ENCODE results near the gene REEP5. TPM values are rescaled to one million over a fixed set of nuclear protein-coding genes. Genes with fewer than 3 reads are reported as not detected.

The REEP5 gene
- polyA plus RNA-seq, 3 donors = 83.6 to 200 (median 193) TPM

DNA sequence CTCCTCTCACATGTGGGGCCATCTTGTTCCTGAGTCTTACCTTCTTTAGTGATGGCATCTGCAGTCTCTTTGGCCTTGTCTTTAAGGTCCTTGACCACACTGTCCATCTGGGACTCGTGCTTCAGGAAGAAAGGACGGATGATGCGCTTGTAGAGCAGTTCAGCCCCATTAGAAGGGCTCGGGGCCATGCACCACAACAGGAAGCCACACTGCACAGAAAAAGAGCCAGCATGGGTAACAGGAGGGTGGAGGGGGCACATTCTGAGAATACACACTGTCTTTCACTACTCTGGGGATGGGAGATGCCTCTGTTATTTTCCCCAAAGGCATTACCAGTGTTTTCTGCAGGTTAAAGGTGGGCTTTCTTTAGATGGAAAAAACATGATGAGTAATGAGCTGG lies 35.1 kb downstream of the REEP5 start:
- intact Hi-C loops (cut with micrococcal nuclease) = no loop called here
- H3K4me3 Mint-ChIP-seq = no peak overlapping the region
- H3K9me3 Mint-ChIP-seq = no peaks in the 10 kb centered on the region
- H3K79me2 ChIP-seq (ENCODE audit: insufficient read depth, low read length) = peaks cover 54% of the 10 kb centered on the region
- no peaks in the 10 kb centered on the region for H3K27me3 ChIP-seq (ENCODE audit: control insufficient read depth in 2 of 2, insufficient read depth in 2 of 2, low read length in 2 of 2)
- peaks cover 19 to 50% of the 10 kb centered on the region in 2 donors for H3K36me3 Mint-ChIP-seq
- no peak overlapping the region for H3K9ac ChIP-seq (ENCODE audit: insufficient read depth, low read length, poor library complexity, severe bottlenecking)
- peaks cover 98% of the 10 kb centered on the region for H4K20me1 ChIP-seq (ENCODE audit: insufficient read depth, low read length)
- no peaks in the 10 kb centered on the region for H3K27me3 Mint-ChIP-seq (ENCODE audit: low read depth in 3 of 3)
- no peak for DNase-seq
- H3K4me3 ChIP-seq (replicated peaks in 1 of 3; ENCODE audit: low read depth in 2 of 3, low read length in 3 of 3) = no peak overlapping the region
- H3K9me3 ChIP-seq (replicated peaks in 1 of 2; ENCODE audit: control insufficient read depth in 1 of 2, insufficient read depth in 1 of 2, low read length in 2 of 2) = no peaks in the 10 kb centered on the region
- peak overlapping the region in 1 of 7 donors; percentile 70 for H3K27ac Mint-ChIP-seq
- no peak overlapping the region for H2AFZ ChIP-seq (ENCODE audit: insufficient read depth, low read depth, low read length, poor library complexity, severe bottlenecking)
- no CpG with 5 or more reads among the region's 4 CpGs for WGBS (ENCODE audit: insufficient coverage)
- TF ChIP-seq, protein P1, sequence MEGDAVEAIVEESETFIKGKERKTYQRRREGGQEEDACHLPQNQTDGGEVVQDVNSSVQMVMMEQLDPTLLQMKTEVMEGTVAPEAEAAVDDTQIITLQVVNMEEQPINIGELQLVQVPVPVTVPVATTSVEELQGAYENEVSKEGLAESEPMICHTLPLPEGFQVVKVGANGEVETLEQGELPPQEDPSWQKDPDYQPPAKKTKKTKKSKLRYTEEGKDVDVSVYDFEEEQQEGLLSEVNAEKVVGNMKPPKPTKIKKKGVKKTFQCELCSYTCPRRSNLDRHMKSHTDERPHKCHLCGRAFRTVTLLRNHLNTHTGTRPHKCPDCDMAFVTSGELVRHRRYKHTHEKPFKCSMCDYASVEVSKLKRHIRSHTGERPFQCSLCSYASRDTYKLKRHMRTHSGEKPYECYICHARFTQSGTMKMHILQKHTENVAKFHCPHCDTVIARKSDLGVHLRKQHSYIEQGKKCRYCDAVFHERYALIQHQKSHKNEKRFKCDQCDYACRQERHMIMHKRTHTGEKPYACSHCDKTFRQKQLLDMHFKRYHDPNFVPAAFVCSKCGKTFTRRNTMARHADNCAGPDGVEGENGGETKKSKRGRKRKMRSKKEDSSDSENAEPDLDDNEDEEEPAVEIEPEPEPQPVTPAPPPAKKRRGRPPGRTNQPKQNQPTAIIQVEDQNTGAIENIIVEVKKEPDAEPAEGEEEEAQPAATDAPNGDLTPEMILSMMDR (IDR thresholded peaks at IDR 0.05) = no peak
- H3K27ac ChIP-seq (ENCODE audit: low read depth in 1 of 2, low read length in 2 of 2) = peak overlapping the region in 1 of 2 donors; percentile 50
- H3K36me3 ChIP-seq (replicated peaks in 1 of 2; ENCODE audit: control insufficient read depth in 1 of 2, insufficient read depth in 2 of 2, low read length in 2 of 2) = peaks cover 72 to 97% of the 10 kb centered on the region in 2 donors
- H3K4me2 ChIP-seq (replicated peaks; ENCODE audit: extremely low read depth, low read length, poor library complexity, severe bottlenecking) = no peak overlapping the region
- H3K4me1 ChIP-seq (ENCODE audit: control insufficient read depth in 1 of 2, insufficient read depth in 2 of 2, low read length in 2 of 2) = no peaks in the 10 kb centered on the region
- peaks cover 2% of the 10 kb centered on the region for H3K4me1 Mint-ChIP-seq

DNA sequence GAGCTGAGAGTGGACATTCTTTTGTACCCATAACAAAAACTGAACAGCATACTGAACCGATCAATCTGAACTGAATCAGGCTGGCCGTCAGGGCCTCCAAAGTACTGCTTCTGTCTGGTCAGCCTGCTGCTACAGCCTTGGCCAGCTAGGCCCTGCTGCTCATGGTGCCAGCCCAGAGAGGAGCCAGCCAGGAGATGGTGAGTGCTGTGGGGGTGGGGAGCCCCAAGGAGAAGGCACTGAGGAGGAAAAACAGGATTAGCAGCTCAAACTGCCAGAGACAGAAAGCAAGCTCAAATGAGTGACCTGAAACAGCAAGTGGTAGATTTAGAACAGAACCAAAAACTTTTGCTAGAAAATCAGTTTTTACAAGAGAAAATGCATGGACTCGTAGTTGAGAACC lies 37.0 kb downstream of the REEP5 start:
- Mint-ChIP-seq H3K4me1 (peaks cover 6% of the 10 kb centered on the region), H3K27ac (peak overlapping the region in 4 of 7 donors; percentile 4 to 78 (median 56)), H3K36me3 (peaks cover 17 to 53% of the 10 kb centered on the region in 2 donors), H3K27me3 (ENCODE audit: low read depth in 3 of 3) (no peaks in the 10 kb centered on the region), H3K4me3 (no peak overlapping the region), H3K9me3 (no peaks in the 10 kb centered on the region)
- intact Hi-C loops (cut with micrococcal nuclease) = no loop called here
- no peak overlapping the region for H3K9ac ChIP-seq (ENCODE audit: insufficient read depth, low read length, poor library complexity, severe bottlenecking)
- WGBS (ENCODE audit: insufficient coverage) = 100% methylated on average over 2 of the region's 3 CpGs
- H3K4me3 ChIP-seq (replicated peaks in 1 of 3; ENCODE audit: low read depth in 2 of 3, low read length in 3 of 3) = no peak overlapping the region
- H3K36me3 ChIP-seq (replicated peaks in 1 of 2; ENCODE audit: control insufficient read depth in 1 of 2, insufficient read depth in 2 of 2, low read length in 2 of 2) = peaks cover 77 to 96% of the 10 kb centered on the region in 2 donors
- no peak overlapping the region for H2AFZ ChIP-seq (ENCODE audit: insufficient read depth, low read depth, low read length, poor library complexity, severe bottlenecking)
- no peak for DNase-seq
- H3K4me1 ChIP-seq (ENCODE audit: control insufficient read depth in 1 of 2, insufficient read depth in 2 of 2, low read length in 2 of 2) = no peaks in the 10 kb centered on the region
- H3K27ac ChIP-seq (ENCODE audit: low read depth in 1 of 2, low read length in 2 of 2) = peak overlapping the region in 1 of 2 donors; percentile 34
- no peaks in the 10 kb centered on the region for H3K27me3 ChIP-seq (ENCODE audit: control insufficient read depth in 2 of 2, insufficient read depth in 2 of 2, low read length in 2 of 2)
- H3K79me2 ChIP-seq (ENCODE audit: insufficient read depth, low read length) = peaks cover 51% of the 10 kb centered on the region
- H3K9me3 ChIP-seq (replicated peaks in 1 of 2; ENCODE audit: control insufficient read depth in 1 of 2, insufficient read depth in 1 of 2, low read length in 2 of 2) = no peaks in the 10 kb centered on the region
- H4K20me1 ChIP-seq (ENCODE audit: insufficient read depth, low read length) = peaks cover 98% of the 10 kb centered on the region
- TF ChIP-seq, protein P1 (IDR thresholded peaks at IDR 0.05) = no peak
- no peak overlapping the region for H3K4me2 ChIP-seq (replicated peaks; ENCODE audit: extremely low read depth, low read length, poor library complexity, severe bottlenecking)

All from CD14-positive monocyte (primary cell).